Measurements from ENCODE around the gene NEO1.

NEO1 gene

GRCh38 chr15:73072894-73073293, 20.6 kb downstream of the NEO1 start:
- Histone ChIP-seq H3K36me3 (replicated peaks) (no peaks in the 10 kb centered on the region), H3K27me3 (replicated peaks) (no peaks in the 10 kb centered on the region), H3K27ac (no peak overlapping the region), H3K4me3 (ENCODE audit: low read depth, low read length) (no peak overlapping the region)
- DNase-seq: no peak
- TF ChIP-seq CTCF (IDR thresholded peaks at IDR 0.05; ENCODE audit: low read depth, low read length, missing control alignments): no peak
- in situ Hi-C loops (cut with HindIII; ENCODE audit: low pct_ligation_motif_present, low sequenced_read_pairs): no loop called here

- Histone ChIP-seq H3K27ac (no peak overlapping the region), H3K27me3 (replicated peaks) (no peaks in the 10 kb centered on the region), H3K4me3 (ENCODE audit: low read depth, low read length) (no peak overlapping the region), H3K36me3 (replicated peaks) (no peaks in the 10 kb centered on the region)
- DNase-seq: no peak
- in situ Hi-C loops (cut with HindIII; ENCODE audit: low pct_ligation_motif_present, low sequenced_read_pairs): no loop called here
- TF ChIP-seq CTCF (IDR thresholded peaks at IDR 0.05; ENCODE audit: low read depth, low read length, missing control alignments): no peak
Measured at GRCh38 chr15:73074241-73074640, 22.0 kb downstream of the NEO1 start.

- TF ChIP-seq CTCF (IDR thresholded peaks at IDR 0.05; ENCODE audit: low read depth, low read length, missing control alignments): no peak
- H3K36me3 ChIP-seq (replicated peaks): no peaks in the 10 kb centered on the region
- no peaks in the 10 kb centered on the region for H3K27me3 ChIP-seq (replicated peaks)
- no peak overlapping the region for H3K27ac ChIP-seq
- H3K4me3 ChIP-seq (ENCODE audit: low read depth, low read length): no peak overlapping the region
- DNase-seq: no peak
- in situ Hi-C loops (cut with HindIII; ENCODE audit: low pct_ligation_motif_present, low sequenced_read_pairs): loop anchor here (25.0 kb wide), 1 partner anchor 313 kb away; no protein-coding TSS in a partner anchor
Measured at GRCh38 chr15:73075160-73075859, 23.0 kb downstream of the NEO1 start.

- no peaks in the 10 kb centered on the region for H3K27me3 ChIP-seq (replicated peaks)
- no peak overlapping the region for H3K4me3 ChIP-seq (ENCODE audit: low read depth, low read length)
- H3K36me3 ChIP-seq (replicated peaks): no peaks in the 10 kb centered on the region
- in situ Hi-C loops (cut with HindIII; ENCODE audit: low pct_ligation_motif_present, low sequenced_read_pairs): loop anchor here (25.0 kb wide), 1 partner anchor 316 kb away; no protein-coding TSS in a partner anchor
- DNase-seq: no peak
- no peak overlapping the region for H3K27ac ChIP-seq
- TF ChIP-seq CTCF (IDR thresholded peaks at IDR 0.05; ENCODE audit: low read depth, low read length, missing control alignments): no peak
Measured at GRCh38 chr15:73078291-73078690, 26.0 kb downstream of the NEO1 start.

- TF ChIP-seq CTCF (IDR thresholded peaks at IDR 0.05; ENCODE audit: low read depth, low read length, missing control alignments): no peak
- Histone ChIP-seq H3K36me3 (replicated peaks) (no peaks in the 10 kb centered on the region), H3K27ac (no peak overlapping the region), H3K4me3 (ENCODE audit: low read depth, low read length) (no peak overlapping the region), H3K27me3 (replicated peaks) (no peaks in the 10 kb centered on the region)
- peak; percentile 59 for DNase-seq
- in situ Hi-C loops (cut with HindIII; ENCODE audit: low pct_ligation_motif_present, low sequenced_read_pairs): loop anchor here (25.0 kb wide), 1 partner anchor 316 kb away; no protein-coding TSS in a partner anchor
Measured at GRCh38 chr15:73078722-73079121, 26.5 kb downstream of the NEO1 start.

GRCh38 chr15:73079565-73079964, 27.3 kb downstream of the NEO1 start:
- TF ChIP-seq CTCF (IDR thresholded peaks at IDR 0.05; ENCODE audit: low read depth, low read length, missing control alignments): no peak
- H3K27ac ChIP-seq: no peak overlapping the region
- no peaks in the 10 kb centered on the region for H3K27me3 ChIP-seq (replicated peaks)
- H3K4me3 ChIP-seq (ENCODE audit: low read depth, low read length): no peak overlapping the region
- no peak for DNase-seq
- in situ Hi-C loops (cut with HindIII; ENCODE audit: low pct_ligation_motif_present, low sequenced_read_pairs): loop anchor here (25.0 kb wide), 1 partner anchor 317 kb away; no protein-coding TSS in a partner anchor
- no peaks in the 10 kb centered on the region for H3K36me3 ChIP-seq (replicated peaks)
